ENCODE results near the gene DST.

The DST gene

GRCh38 chr6:56531839-56532595 is 110.7 kb downstream of the DST start:
- Histone ChIP-seq H3K27me3 (ENCODE audit: control insufficient read depth, insufficient read depth, low read length) (no peaks in the 10 kb centered on the region), H2AFZ (no peak overlapping the region), H3K9ac (no peak overlapping the region), H3K27ac (no peak overlapping the region), H3K36me3 (ENCODE audit: control insufficient read depth, insufficient read depth, low read length) (no peaks in the 10 kb centered on the region), H3K4me2 (ENCODE audit: low read length) (no peak overlapping the region), H3K79me2 (peaks cover 10% of the 10 kb centered on the region), H3K9me3 (ENCODE audit: control insufficient read depth, low read length) (no peaks in the 10 kb centered on the region), H3K4me3 (ENCODE audit: low read depth, low read length) (no peak overlapping the region), H3K4me1 (peaks cover 2% of the 10 kb centered on the region)
- TF ChIP-seq CTCF (IDR thresholded peaks at IDR 0.05), result no peak

GRCh38 chr6:56529594-56530191 is 113.0 kb downstream of the DST start:
- TF ChIP-seq CTCF (IDR thresholded peaks at IDR 0.05), result no peak
- Histone ChIP-seq H3K4me1 (peaks cover 19% of the 10 kb centered on the region), H3K36me3 (ENCODE audit: control insufficient read depth, insufficient read depth, low read length) (no peaks in the 10 kb centered on the region), H2AFZ (no peak overlapping the region), H3K27me3 (ENCODE audit: control insufficient read depth, insufficient read depth, low read length) (no peaks in the 10 kb centered on the region), H3K9ac (no peak overlapping the region), H3K4me2 (ENCODE audit: low read length) (no peak overlapping the region), H3K27ac (no peak overlapping the region), H3K79me2 (no peaks in the 10 kb centered on the region), H3K9me3 (ENCODE audit: control insufficient read depth, low read length) (no peaks in the 10 kb centered on the region), H3K4me3 (ENCODE audit: low read depth, low read length) (no peak overlapping the region)

- no peak overlapping the region for H3K4me2 ChIP-seq (ENCODE audit: low read length)
- no peak overlapping the region for H3K27ac ChIP-seq
- no peaks in the 10 kb centered on the region for H3K36me3 ChIP-seq (ENCODE audit: control insufficient read depth, insufficient read depth, low read length)
- H2AFZ ChIP-seq, result no peak overlapping the region
- H3K4me1 ChIP-seq, result peaks cover 21% of the 10 kb centered on the region
- no peaks in the 10 kb centered on the region for H3K9me3 ChIP-seq (ENCODE audit: control insufficient read depth, low read length)
- no peak overlapping the region for H3K4me3 ChIP-seq (ENCODE audit: low read depth, low read length)
- H3K27me3 ChIP-seq (ENCODE audit: control insufficient read depth, insufficient read depth, low read length), result no peaks in the 10 kb centered on the region
- H3K9ac ChIP-seq, result no peak overlapping the region
- no peaks in the 10 kb centered on the region for H3K79me2 ChIP-seq
- TF ChIP-seq CTCF (IDR thresholded peaks at IDR 0.05), result no peak
Measured at GRCh38 chr6:56528412-56528841, 114.3 kb downstream of the DST start.

GRCh38 chr6:56527934-56528333 is 114.8 kb downstream of the DST start:
- Histone ChIP-seq H3K9ac (no peak overlapping the region), H3K79me2 (no peaks in the 10 kb centered on the region), H2AFZ (no peak overlapping the region), H3K9me3 (ENCODE audit: control insufficient read depth, low read length) (no peaks in the 10 kb centered on the region), H3K4me3 (ENCODE audit: low read depth, low read length) (no peak overlapping the region), H3K36me3 (ENCODE audit: control insufficient read depth, insufficient read depth, low read length) (no peaks in the 10 kb centered on the region), H3K27ac (peak overlapping the region; percentile 75), H3K27me3 (ENCODE audit: control insufficient read depth, insufficient read depth, low read length) (no peaks in the 10 kb centered on the region), H3K4me2 (ENCODE audit: low read length) (no peak overlapping the region), H3K4me1 (peaks cover 21% of the 10 kb centered on the region)
- TF ChIP-seq CTCF (IDR thresholded peaks at IDR 0.05), result no peak

Measured in parathyroid adenoma (tissue), 2 donors.